Right atrium auricular region (tissue), 2 donors: Measurements from ENCODE around the gene RPS6KA4. TPM values are rescaled to one million over a fixed set of nuclear protein-coding genes. Genes with fewer than 3 reads are reported as not detected.

Experiments used
- DNase-seq: peaks from one replicate; pipeline ENCODE4 v3.0.0-alpha.2; 2019; ENCODE audit warnings: low spot score
- H3K27ac ChIP-seq, 2 donors: fragments of 200-600 bp; sonication (generic); 1 replicate in 1 of 2; 2 replicates in 1 of 2; pipeline ENCODE4 v1.5.1; 2016 to 2019
- H3K27me3 ChIP-seq, 2 donors: fragments of 200-600 bp; sonication (generic); one replicate each; pipeline versions ENCODE4 v1.5.1 to v1.6.0; 2017 to 2019
- H3K36me3 ChIP-seq: fragments of 200-600 bp; sonication (generic); one replicate; pipeline ENCODE4 v1.5.1; 2016
- H3K4me1 ChIP-seq, 2 donors: fragments of 200-600 bp; sonication (generic); one replicate each; pipeline versions ENCODE4 v1.5.1 to v1.6.0; 2017 to 2019
- H3K4me3 ChIP-seq, 2 donors: fragments of 200-600 bp; sonication (generic); 1 replicate in 1 of 2; 2 replicates in 1 of 2; pipeline ENCODE4 v1.5.1; 2017 to 2019; ENCODE audit warnings: mild to moderate bottlenecking in 1 of 2, moderate library complexity in 1 of 2
- H3K9me3 ChIP-seq, 2 donors: fragments of 200-600 bp; sonication (generic); one replicate each; pipeline ENCODE4 v1.5.1; 2019
- CTCF ChIP-seq, 2 donors: fragments of 200-600 bp; sonication (generic); IDR thresholded peaks; one replicate each; pipeline ENCODE4 v1.5.1; 2019; ENCODE audit warnings: antibody characterized with exemption in 2 of 2
- total RNA-seq, 2 donors: library from RNA; depleted of rRNA; stranded (reverse); fragments of >200 nt; gene quantifications; one replicate each; pipeline ENCODE4 v1.1.0, GENCODE V29; 2016

The RPS6KA4 gene
- total RNA-seq, 2 donors from 2014 or later = 11.4 to 22.2 TPM

DNA sequence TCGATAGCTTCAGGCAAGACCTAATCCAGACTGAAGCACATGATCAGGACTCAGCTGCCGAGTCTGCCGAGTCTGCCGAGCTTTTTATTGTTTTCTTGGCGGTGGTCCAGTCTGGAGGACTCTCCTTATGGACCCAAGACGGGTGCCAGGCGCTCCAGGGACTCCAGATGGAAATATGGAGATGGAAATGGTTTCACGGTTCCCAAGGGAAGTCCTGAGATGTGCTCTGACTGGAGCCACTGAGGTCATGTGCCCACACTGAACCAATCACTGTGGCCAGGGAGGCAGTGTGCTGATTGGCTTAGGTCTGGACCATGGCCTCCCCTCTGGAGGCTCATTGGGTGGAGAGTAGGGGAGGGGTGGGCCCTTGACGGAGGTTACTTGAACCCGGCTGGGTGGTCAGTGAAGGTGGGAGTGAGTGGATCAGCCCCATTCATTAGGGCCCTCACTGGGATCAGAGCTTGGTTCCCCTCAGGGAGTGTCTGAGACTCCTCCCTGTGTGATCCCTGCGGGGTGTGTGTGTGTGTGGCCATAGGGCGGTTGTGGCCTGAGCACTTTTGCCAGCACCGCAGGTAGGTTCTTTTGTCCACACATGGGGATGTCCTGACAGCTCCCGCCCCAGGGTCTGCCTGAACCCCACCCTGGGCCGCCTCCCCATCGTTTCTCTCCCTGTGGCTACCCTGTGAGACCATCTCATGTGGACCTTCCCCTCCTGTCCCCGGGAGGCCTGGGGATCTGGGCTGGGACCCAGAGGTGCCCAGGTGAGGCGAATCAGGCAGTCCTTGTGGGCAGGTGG, 14.0 kb downstream of the RPS6KA4 start:
- no peak for TF ChIP-seq CTCF (IDR thresholded peaks at IDR 0.05)
- DNase-seq = no peak

DNA sequence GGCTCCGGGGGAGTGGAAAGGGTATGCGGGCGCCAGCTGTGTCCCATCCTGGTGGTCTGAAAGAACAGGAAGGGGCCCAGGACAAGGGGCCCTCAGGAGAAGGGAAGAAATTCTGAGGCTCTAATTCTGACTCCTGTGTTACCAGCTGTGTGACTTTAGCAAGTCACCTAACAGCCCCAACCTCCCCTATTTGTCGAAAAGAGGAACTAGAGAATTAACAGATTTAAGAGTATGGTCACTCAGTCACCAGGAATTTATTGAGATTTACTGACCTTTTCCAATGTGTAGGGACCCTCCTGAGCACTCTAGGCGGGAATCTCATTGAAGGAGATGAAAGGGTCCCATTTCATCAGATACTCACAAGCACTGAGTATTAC, 14.6 kb downstream of the RPS6KA4 start:
- no peak overlapping the region for H3K4me3 ChIP-seq
- H3K9me3 ChIP-seq = no peaks in the 10 kb centered on the region
- no peak overlapping the region for H3K27ac ChIP-seq
- DNase-seq = no peak
- H3K27me3 ChIP-seq = no peaks in the 10 kb centered on the region
- H3K36me3 ChIP-seq = peaks cover 16% of the 10 kb centered on the region
- no peak for TF ChIP-seq CTCF (IDR thresholded peaks at IDR 0.05)
- H3K4me1 ChIP-seq = peaks cover 0 to 4% of the 10 kb centered on the region in 2 donors

More for the DNA sequence above, 14.0 kb downstream of the RPS6KA4 start:
- Histone ChIP-seq H3K27me3 (no peaks in the 10 kb centered on the region), H3K9me3 (no peaks in the 10 kb centered on the region), H3K27ac (no peak overlapping the region), H3K36me3 (peaks cover 22% of the 10 kb centered on the region), H3K4me1 (no peaks in the 10 kb centered on the region), H3K4me3 (no peak overlapping the region)

GRCh38 chr11:64376071-64376470, 17.1 kb downstream of the RPS6KA4 start:
- no peak for DNase-seq
- Histone ChIP-seq H3K27ac (no peak overlapping the region), H3K9me3 (no peaks in the 10 kb centered on the region), H3K4me1 (peaks cover 0 to 7% of the 10 kb centered on the region in 2 donors), H3K36me3 (no peaks in the 10 kb centered on the region), H3K4me3 (no peak overlapping the region), H3K27me3 (no peaks in the 10 kb centered on the region)
- no peak for TF ChIP-seq CTCF (IDR thresholded peaks at IDR 0.05)

DNA sequence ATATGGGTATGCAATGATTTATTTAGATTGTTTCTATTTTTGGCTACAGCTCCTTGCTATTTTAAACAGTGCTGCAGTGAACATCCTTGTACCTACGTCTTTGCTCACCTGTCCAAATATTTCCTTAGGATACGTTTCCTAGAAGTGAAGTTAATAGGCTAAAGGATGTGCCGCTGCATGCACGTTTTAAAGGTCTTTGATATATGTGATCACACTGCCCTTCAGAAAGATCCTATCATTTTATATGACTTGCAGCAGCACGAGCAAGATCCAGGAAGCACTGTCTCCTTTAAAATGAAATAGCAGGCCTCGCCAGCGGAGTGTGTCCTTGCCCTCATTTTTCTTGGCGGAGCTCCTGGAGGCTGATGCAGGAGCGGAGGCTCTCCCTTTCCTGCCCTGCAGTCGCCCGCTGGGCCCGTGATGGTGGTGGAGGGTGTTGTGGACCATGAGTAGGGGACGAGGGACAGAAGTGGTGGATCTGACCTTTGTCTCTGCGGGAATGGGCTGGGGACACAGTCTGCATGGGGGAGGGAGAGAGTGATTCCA, 19.4 kb downstream of the RPS6KA4 start:
- no peak for TF ChIP-seq CTCF (IDR thresholded peaks at IDR 0.05)
- H3K4me3 ChIP-seq = no peak overlapping the region
- no peaks in the 10 kb centered on the region for H3K27me3 ChIP-seq
- H3K27ac ChIP-seq = no peak overlapping the region
- no peaks in the 10 kb centered on the region for H3K9me3 ChIP-seq
- no peaks in the 10 kb centered on the region for H3K36me3 ChIP-seq
- no peak for DNase-seq
- H3K4me1 ChIP-seq = peaks cover 0 to 7% of the 10 kb centered on the region in 2 donors

GRCh38 chr11:64379160-64379559, 20.2 kb downstream of the RPS6KA4 start:
- no peaks in the 10 kb centered on the region for H3K9me3 ChIP-seq
- H3K4me1 ChIP-seq = peaks cover 0 to 13% of the 10 kb centered on the region in 2 donors
- no peaks in the 10 kb centered on the region for H3K36me3 ChIP-seq
- no peak for DNase-seq
- no peak overlapping the region for H3K27ac ChIP-seq
- H3K27me3 ChIP-seq = no peaks in the 10 kb centered on the region
- no peak overlapping the region for H3K4me3 ChIP-seq
- no peak for TF ChIP-seq CTCF (IDR thresholded peaks at IDR 0.05)
